Neural cell (in vitro differentiated cells): ENCODE measurements around the gene RASAL2. TPM values are rescaled to one million over a fixed set of nuclear protein-coding genes. Genes with fewer than 3 reads are reported as not detected.
"Not testable (repeated sequence)": the region's sequence is repeated elsewhere in the genome, so short reads cannot be mapped to it uniquely, and the experiment has no call there.

ENCODE experiments used
- H2AFZ ChIP-seq: fragments of 200-600, 300-800 bp; sonication (generic), shearing (Covaris generic); 2 replicates; pipeline ENCODE4 v1.6.0; 2014; ENCODE audit warnings: low read depth, mild to moderate bottlenecking, antibody characterized with exemption, low read length, moderate library complexity
- H3F3A ChIP-seq: fragments of 200-600 bp; shearing (Covaris generic); 2 replicates; pipeline ENCODE4 v1.6.1; 2016; ENCODE audit warnings: mild to moderate bottlenecking, moderate library complexity, mixed read lengths, antibody characterized with exemption, low read length; ENCODE audit not compliant: insufficient read depth, poor library complexity, severe bottlenecking
- H3K27ac ChIP-seq: fragments of 200-600, 300-800 bp; sonication (generic), shearing (Covaris generic); 2 replicates; pipeline ENCODE4 v1.5.1; 2014; ENCODE audit warnings: mild to moderate bottlenecking, low read length, moderate library complexity
- H3K27me3 ChIP-seq: fragments of 300-800, 200-600 bp; sonication (generic), shearing (Covaris generic); 2 replicates; pipeline ENCODE4 v1.6.0; 2014; ENCODE audit warnings: mild to moderate bottlenecking, low read depth, low read length, moderate library complexity; ENCODE audit not compliant: insufficient read depth
- H3K36me3 ChIP-seq: fragments of 300-800, 200-600 bp; sonication (generic), shearing (Covaris generic); 2 replicates; pipeline ENCODE4 v1.5.1; 2014; ENCODE audit warnings: mild to moderate bottlenecking, antibody characterized with exemption, low read length, moderate library complexity; ENCODE audit not compliant: insufficient read depth
- H3K4me2 ChIP-seq: fragments of 300-800, 200-600 bp; sonication (generic), shearing (Covaris generic); 2 replicates; pipeline ENCODE4 v1.6.0; 2014; ENCODE audit warnings: mild to moderate bottlenecking, low read length
- H3K4me3 ChIP-seq: fragments of 300-800, 200-600 bp; sonication (generic), shearing (Covaris generic); 2 replicates; pipeline ENCODE4 v1.5.1; 2014; ENCODE audit warnings: mild to moderate bottlenecking, low read length, moderate library complexity
- H3K79me2 ChIP-seq: fragments of 200-600 bp; shearing (Covaris generic); replicated peaks from 2 replicates; pipeline ENCODE4 v1.6.0; 2014; ENCODE audit warnings: mild to moderate bottlenecking, low read length, moderate library complexity; ENCODE audit not compliant: insufficient read depth
- H3K9ac ChIP-seq: fragments of 300-800, 200-600 bp; sonication (generic), shearing (Covaris generic); 2 replicates; pipeline ENCODE4 v1.6.1; 2016; ENCODE audit warnings: mild to moderate bottlenecking, low read length, mixed read lengths
- H3K9me2 ChIP-seq: fragments of 200-600 bp; shearing (Covaris generic); 2 replicates; pipeline ENCODE4 v1.6.1; 2016; ENCODE audit warnings: mild to moderate bottlenecking, low read length, mixed read lengths; ENCODE audit not compliant: insufficient read depth
- H3K9me3 ChIP-seq: fragments of 200-600, 300-800 bp; sonication (generic), shearing (Covaris generic); 2 replicates; pipeline ENCODE4 v1.6.1; 2016; ENCODE audit warnings: mild to moderate bottlenecking, mixed run types, low read length, moderate library complexity, mixed read lengths
- H4K20me1 ChIP-seq: fragments of 200-600 bp; shearing (Covaris generic); 2 replicates; pipeline ENCODE4 v1.6.1; 2016; ENCODE audit warnings: mild to moderate bottlenecking, mixed run types; ENCODE audit not compliant: insufficient read depth
- EP300 ChIP-seq: fragments of 450-650 bp; conservative IDR thresholded peaks from 2 replicates; pipeline ENCODE4 v1.6.1; 2014; ENCODE audit warnings: antibody characterized with exemption, mild to moderate bottlenecking, moderate library complexity; ENCODE audit not compliant: poor library complexity, severe bottlenecking
- EZH2 ChIP-seq: fragments of 200-600, 300-800 bp; shearing (Covaris generic), sonication (generic); IDR thresholded peaks from 2 replicates; pipeline ENCODE4 v1.6.1; 2014; ENCODE audit warnings: antibody characterized with exemption, low read length, borderline replicate concordance, mild to moderate bottlenecking; ENCODE audit not compliant: insufficient read depth, poor library complexity, severe bottlenecking
- MXI1 ChIP-seq: fragments of 450-650 bp; conservative IDR thresholded peaks from 2 replicates; pipeline ENCODE4 v1.6.1; 2014; ENCODE audit warnings: antibody characterized with exemption, mild to moderate bottlenecking; ENCODE audit not compliant: poor library complexity, severe bottlenecking
- POLR2AphosphoS5 ChIP-seq: IDR thresholded peaks from 2 replicates; pipeline ENCODE4 v1.6.1; 2012
- RAD21 ChIP-seq: fragments of 450-650 bp; conservative IDR thresholded peaks from 2 replicates; pipeline ENCODE4 v1.6.1; 2014; ENCODE audit warnings: antibody characterized with exemption, mild to moderate bottlenecking, moderate library complexity
- REST ChIP-seq: IDR thresholded peaks from 2 replicates; pipeline ENCODE4 v1.6.1; 2012; ENCODE audit warnings: borderline replicate concordance
- SMC3 ChIP-seq: fragments of 450-650 bp; conservative IDR thresholded peaks from 2 replicates; pipeline ENCODE4 v1.6.1; 2014; ENCODE audit warnings: antibody characterized with exemption, mild to moderate bottlenecking, moderate library complexity; ENCODE audit not compliant: poor library complexity
- TAF1 ChIP-seq: IDR thresholded peaks from 2 replicates; pipeline ENCODE4 v1.6.1; 2012; ENCODE audit warnings: low read depth
- polyA plus RNA-seq: library from polyadenylated mRNA; depleted of rRNA; stranded (reverse); fragments of >200 nt; gene quantifications from 2 replicates; pipeline ENCODE4 v1.2.3, GENCODE V29; 2014
- TF ChIP-seq, protein P1 (sequence below): fragments of 450-650 bp; IDR thresholded peaks from 2 replicates; pipeline ENCODE4 v1.5.1; 2014; ENCODE audit warnings: antibody characterized with exemption, mild to moderate bottlenecking, moderate library complexity; ENCODE audit not compliant: poor library complexity, severe bottlenecking

The RASAL2 gene
- polyA plus RNA-seq, 1 donor from 2014 or later = 73.3 TPM

GRCh38 chr1:178503316-178503715 lies 409.4 kb downstream of the RASAL2 start:
- H3K36me3 ChIP-seq, H3K27me3 ChIP-seq, H3K9me3 ChIP-seq, H3K4me2 ChIP-seq, H4K20me1 ChIP-seq, H3K27ac ChIP-seq, H3K79me2 ChIP-seq, H3K9ac ChIP-seq, H3F3A ChIP-seq, H2AFZ ChIP-seq, H3K4me3 ChIP-seq, H3K9me2 ChIP-seq: not testable (repeated sequence)

GRCh38 chr1:178503849-178504248 lies 409.9 kb downstream of the RASAL2 start:
- no peaks in the 10 kb centered on the region for H3K36me3 ChIP-seq
- TF ChIP-seq POLR2AphosphoS5 (no peak), RAD21 (no peak), EP300 (no peak), MXI1 (no peak), EZH2 (no peak), TAF1 (no peak), SMC3 (no peak), REST (no peak)
- TF ChIP-seq, protein P1, sequence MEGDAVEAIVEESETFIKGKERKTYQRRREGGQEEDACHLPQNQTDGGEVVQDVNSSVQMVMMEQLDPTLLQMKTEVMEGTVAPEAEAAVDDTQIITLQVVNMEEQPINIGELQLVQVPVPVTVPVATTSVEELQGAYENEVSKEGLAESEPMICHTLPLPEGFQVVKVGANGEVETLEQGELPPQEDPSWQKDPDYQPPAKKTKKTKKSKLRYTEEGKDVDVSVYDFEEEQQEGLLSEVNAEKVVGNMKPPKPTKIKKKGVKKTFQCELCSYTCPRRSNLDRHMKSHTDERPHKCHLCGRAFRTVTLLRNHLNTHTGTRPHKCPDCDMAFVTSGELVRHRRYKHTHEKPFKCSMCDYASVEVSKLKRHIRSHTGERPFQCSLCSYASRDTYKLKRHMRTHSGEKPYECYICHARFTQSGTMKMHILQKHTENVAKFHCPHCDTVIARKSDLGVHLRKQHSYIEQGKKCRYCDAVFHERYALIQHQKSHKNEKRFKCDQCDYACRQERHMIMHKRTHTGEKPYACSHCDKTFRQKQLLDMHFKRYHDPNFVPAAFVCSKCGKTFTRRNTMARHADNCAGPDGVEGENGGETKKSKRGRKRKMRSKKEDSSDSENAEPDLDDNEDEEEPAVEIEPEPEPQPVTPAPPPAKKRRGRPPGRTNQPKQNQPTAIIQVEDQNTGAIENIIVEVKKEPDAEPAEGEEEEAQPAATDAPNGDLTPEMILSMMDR = no peak
- H3K4me2 ChIP-seq = no peak overlapping the region
- H3K4me3 ChIP-seq = no peak overlapping the region
- H3K79me2 ChIP-seq = no peaks in the 10 kb centered on the region
- no peaks in the 10 kb centered on the region for H4K20me1 ChIP-seq
- H3K9me3 ChIP-seq = no peaks in the 10 kb centered on the region
- no peaks in the 10 kb centered on the region for H3F3A ChIP-seq
- H3K9ac ChIP-seq = no peak overlapping the region
- no peak overlapping the region for H2AFZ ChIP-seq
- H3K9me2 ChIP-seq = no peaks in the 10 kb centered on the region
- H3K27ac ChIP-seq = no peak overlapping the region
- H3K27me3 ChIP-seq = no peaks in the 10 kb centered on the region

GRCh38 chr1:178504286-178504685 lies 410.4 kb downstream of the RASAL2 start:
- no peak overlapping the region for H3K4me2 ChIP-seq
- no peaks in the 10 kb centered on the region for H3K27me3 ChIP-seq
- no peaks in the 10 kb centered on the region for H3F3A ChIP-seq
- no peak overlapping the region for H3K9ac ChIP-seq
- TF ChIP-seq TAF1 (no peak), REST (no peak), EZH2 (no peak), RAD21 (no peak), MXI1 (no peak), EP300 (no peak), POLR2AphosphoS5 (no peak), SMC3 (no peak)
- TF ChIP-seq, protein P1 = no peak
- H3K79me2 ChIP-seq = no peaks in the 10 kb centered on the region
- no peak overlapping the region for H3K4me3 ChIP-seq
- no peaks in the 10 kb centered on the region for H3K9me2 ChIP-seq
- H3K27ac ChIP-seq = no peak overlapping the region
- no peaks in the 10 kb centered on the region for H3K9me3 ChIP-seq
- no peak overlapping the region for H2AFZ ChIP-seq
- H4K20me1 ChIP-seq = no peaks in the 10 kb centered on the region
- no peaks in the 10 kb centered on the region for H3K36me3 ChIP-seq
